Epidermal melanocyte (primary cell): Measurements from ENCODE around the gene PRXL2B.

ENCODE experiments used
- DNase-seq: peaks from one replicate; pipeline ENCODE4 v3.0.0; 2011; ENCODE audit warnings: low spot score; ENCODE audit not compliant: insufficient read length

Gene PRXL2B

DNA sequence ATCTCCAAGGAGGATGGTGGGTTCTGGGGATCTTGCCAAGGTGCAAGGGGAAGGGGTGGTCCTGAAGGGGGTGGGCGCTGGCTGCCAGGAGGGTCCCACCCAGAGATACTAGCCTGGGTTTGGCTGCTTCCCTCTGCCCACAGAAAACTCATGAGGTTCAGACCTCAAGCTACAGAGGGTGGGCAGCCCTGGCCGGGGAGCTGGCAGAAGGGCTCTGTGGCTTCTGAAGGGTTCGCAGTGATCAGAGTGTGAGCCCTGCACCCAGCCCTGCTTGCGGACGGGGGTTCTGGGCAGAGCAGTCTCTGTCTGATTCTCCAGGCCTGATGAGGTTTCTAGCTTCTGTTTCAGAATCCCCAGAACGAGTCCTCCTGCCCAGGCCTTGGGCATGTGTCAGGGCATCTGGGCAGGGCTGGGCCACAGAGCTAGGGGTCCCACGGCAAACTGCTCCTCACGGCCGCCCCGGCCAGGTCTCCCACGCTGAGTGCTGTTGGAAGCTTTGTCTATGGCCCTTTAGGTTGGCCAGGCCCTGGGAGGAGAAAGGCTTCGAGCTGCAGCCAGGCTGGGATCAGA is 46.9 kb downstream of the PRXL2B start:
- DNase-seq, result no peak

DNA sequence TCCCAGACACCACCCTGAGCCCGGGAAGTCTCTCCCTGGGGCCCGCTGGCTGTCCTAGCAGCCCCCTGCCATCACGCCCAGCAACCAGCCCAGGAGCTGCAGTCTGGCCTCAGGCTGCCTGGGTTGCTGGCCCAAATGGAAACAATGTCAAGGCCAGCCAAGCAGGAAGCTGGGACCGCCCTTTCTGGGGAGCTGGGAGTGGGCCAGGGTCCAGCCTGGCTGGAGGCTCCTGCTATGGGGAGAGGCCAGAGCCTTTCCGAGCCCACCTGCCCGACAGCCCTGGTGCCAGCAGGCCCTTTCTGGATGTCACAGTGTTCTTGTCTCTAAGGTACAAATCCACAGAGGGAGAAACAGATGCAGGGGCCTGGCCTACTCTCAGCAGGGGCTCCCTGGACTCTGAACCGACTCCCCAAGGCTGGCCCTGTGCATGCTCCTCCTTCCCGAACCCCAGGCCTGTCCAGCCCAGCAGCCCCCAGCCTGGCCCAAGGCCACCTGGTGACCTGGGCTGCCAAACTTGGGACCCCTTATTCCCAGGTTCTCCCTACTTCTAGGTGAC is 47.4 kb downstream of the PRXL2B start:
- DNase-seq, result no peak

DNA sequence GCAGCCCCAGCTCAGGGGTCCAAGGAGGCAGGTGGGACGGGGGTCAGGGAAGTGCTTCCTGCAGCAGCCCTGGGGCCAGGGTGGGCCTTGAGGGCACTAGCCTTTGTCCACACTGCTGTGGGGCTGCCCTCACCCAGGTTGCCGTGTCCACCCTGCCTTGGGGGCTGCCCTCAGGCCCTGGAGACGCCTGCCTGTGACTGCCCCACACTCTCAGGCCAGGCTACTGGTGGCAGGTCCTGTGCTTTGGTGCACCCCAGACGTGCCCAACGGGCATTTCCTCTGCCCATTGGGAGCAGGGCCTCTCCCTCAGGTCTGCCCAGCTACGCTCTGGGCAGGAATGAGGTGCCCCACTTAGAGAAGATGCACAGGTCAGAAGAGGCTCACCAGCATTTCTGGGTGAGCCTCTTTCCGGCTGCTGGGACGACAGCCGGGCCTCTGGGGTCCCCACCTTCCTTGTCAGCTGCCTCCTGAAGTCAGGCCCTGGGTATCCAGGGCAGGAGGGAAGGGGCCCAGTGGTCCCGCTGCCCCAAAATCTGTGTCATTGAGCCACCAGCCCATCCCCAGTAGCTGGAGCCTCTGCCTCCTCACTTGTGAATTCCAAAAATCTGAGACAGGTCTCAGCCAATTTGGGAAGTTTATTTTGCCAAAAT is 48.9 kb downstream of the PRXL2B start:
- DNase-seq, result no peak

DNA sequence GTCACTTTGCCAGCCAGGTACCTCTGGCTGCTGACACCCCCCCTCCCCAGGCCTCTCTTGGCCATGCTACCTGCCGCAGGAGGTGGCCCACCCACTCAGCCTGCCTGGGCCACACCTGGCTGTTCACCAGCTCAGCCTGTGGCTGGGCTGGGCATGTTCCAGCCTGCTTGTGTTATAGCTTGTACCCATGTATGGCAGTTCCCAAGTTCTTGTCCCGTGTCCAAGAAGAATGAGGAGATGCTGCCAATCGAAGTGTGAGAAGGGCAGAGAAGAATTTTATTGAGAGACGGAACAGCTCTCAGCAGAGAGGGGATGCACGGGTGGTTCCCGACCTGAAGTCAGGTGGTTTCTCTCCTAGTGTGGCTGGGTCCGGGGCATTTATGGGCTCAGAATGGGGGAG is 50.2 kb downstream of the PRXL2B start:
- DNase-seq, result no peak

DNA sequence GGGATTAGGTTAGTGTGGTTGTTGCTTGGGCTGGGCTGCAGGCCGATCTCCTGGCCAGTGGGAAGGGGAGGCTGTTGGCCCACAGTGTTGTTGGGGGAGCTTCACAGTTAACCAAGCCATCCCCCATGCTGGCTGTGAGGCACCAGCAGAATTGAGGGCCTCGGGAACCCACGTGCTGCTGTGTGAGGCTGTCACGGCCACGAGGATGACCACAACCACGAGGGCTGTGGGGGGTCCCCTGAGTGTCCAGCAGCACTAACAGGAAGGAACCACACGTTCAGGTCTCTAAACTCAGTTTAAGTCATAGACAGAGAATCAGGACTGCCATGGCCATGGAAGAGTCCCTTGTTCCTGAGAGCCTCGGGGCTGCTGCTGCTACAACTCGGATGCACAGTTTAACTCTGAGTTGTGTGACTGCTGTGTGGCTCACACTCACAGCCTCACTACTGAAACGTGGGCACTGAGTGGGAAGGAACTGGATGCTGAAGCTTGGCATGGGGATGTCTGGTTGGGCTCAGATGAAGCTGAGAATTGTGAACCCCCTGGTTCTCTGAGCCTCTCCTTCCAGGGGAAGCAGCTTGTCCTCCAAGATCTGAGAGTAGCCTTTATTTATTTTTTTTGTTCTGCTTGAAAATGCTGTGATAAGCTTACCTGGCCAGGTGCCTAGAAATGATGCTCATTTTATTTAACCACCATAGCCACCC is 51.0 kb downstream of the PRXL2B start:
- DNase-seq, result no peak

DNA sequence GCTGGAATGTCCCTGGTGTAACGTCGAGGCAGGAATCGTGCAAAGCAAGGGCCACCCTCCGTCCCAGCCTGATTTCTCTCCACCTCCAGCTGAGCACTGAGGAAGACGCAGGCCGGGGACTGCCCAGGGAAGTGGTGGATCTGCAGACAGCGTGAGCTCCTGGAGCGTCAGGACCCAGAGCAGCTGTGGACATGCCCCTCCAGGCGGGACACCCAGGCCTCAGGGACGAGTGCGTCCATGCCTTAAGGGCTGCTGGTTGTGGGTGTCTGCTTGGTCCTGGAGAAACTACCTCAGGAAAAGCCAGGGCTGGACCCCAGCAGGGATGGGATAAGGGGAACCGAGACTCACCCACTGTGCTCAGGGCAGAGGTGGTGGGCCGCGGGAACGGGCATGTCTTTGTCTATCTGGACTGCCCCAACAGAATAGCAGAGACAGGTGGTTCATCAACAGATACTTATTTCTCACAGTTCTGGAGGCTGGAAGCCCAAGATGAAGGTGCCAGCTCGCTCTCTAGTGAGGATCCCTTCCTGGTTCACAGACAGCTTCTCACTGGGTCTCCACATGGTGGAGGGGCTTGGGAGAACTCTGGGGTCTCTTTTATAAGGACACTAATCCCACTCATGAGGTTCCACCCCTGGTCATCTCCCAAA is 52.0 kb downstream of the PRXL2B start:
- DNase-seq, result no peak

DNA sequence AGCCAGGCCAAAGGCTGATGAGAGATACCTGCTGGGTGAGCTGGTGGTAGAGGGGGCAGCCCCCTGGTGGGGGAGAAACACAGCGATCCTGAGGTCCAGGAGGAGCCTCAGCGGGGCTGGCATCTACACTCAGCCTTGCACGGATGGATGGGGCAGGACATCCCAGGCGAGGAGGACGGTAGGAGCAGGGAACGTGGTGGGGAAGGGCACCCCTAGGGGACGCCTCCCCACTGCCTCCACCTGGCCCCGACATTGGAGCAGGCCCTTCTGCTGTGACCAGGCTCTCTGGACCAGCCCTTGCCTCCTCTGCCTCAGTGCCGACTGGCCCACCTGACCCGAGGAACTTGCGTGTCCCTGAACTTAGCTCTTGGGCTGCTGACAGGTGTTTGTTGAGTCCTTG is 52.6 kb downstream of the PRXL2B start:
- no peak for DNase-seq

DNA sequence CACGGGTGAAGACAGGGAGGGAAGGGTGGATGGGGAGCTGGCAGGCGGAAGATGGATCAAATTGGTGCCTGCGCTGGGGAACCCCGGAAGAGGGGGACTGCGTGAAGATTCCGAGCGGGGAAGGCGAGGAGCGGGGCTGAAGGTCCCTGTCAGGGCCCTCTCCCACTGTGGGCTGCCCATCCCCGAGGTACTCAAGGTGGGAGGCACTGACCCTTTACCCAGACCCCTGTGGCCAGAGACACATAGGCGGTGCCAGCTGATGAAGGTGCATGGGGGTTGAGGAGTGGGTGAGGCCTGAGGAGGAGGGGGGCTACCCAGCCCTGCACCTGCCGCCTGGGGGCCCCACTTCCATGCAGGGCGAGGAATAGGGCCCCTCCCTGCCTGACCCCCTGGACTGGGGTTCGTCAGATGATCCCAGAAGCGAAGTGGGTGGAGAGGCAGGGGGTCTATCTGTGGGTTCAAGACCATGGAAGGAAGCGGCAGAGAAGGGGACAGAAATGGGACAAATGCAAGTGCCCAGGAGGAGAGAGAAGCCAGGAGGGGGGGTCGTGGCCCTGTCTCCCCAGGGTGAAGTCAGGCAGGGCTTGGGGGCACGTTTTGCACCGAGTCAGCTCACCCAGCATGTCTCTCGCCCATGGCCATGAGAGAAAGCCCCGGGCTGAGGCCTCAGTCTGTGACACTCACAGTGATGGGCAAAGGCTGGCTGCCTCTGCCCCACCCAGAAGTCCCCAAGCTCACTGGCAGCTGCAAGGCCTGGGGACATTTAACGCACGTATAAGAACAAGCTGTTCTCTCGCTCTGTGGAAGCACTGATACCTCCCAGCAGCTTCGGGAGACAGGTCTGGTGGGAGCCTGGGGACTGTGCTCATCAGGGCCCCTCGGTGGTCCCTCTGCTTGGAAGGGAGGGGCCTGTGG is 53.3 kb downstream of the PRXL2B start:
- DNase-seq, result no peak

DNA sequence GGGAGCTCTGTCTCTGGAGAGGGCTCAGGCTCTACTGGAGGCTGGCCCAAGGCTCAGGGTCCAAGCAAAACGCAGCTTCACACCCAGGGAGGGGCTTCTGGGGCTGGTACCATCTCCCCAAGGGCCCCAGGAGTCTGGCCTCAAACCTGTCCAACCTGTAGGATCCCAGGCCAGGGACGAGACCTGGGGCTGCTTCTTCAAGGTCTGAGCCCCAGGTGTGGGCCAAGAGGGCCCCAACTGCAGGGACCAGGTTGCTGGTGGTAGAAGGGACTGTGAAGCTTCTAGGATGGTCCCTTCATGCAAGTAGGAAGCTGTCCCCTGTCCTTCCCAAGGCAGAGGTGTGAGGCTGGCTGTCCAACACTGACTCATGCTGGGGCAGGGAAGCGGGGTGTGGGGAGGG is 54.0 kb downstream of the PRXL2B start:
- DNase-seq, result no peak
